Neural cell (in vitro differentiated cells): ENCODE data around the gene REPS2. TPM values are rescaled to one million over a fixed set of nuclear protein-coding genes. Genes with fewer than 3 reads are reported as not detected.

Experiments
- H2AFZ ChIP-seq: fragments of 200-600, 300-800 bp; sonication (generic), shearing (Covaris generic); 2 replicates; pipeline ENCODE4 v1.6.0; 2014; ENCODE audit warnings: low read depth, mild to moderate bottlenecking, antibody characterized with exemption, low read length, moderate library complexity
- H3F3A ChIP-seq: fragments of 200-600 bp; shearing (Covaris generic); 2 replicates; pipeline ENCODE4 v1.6.1; 2016; ENCODE audit warnings: mild to moderate bottlenecking, moderate library complexity, mixed read lengths, antibody characterized with exemption, low read length; ENCODE audit not compliant: insufficient read depth, poor library complexity, severe bottlenecking
- H3K27ac ChIP-seq: fragments of 200-600, 300-800 bp; sonication (generic), shearing (Covaris generic); 2 replicates; pipeline ENCODE4 v1.5.1; 2014; ENCODE audit warnings: mild to moderate bottlenecking, low read length, moderate library complexity
- H3K27me3 ChIP-seq: fragments of 300-800, 200-600 bp; sonication (generic), shearing (Covaris generic); 2 replicates; pipeline ENCODE4 v1.6.0; 2014; ENCODE audit warnings: mild to moderate bottlenecking, low read depth, low read length, moderate library complexity; ENCODE audit not compliant: insufficient read depth
- H3K36me3 ChIP-seq: fragments of 300-800, 200-600 bp; sonication (generic), shearing (Covaris generic); 2 replicates; pipeline ENCODE4 v1.5.1; 2014; ENCODE audit warnings: mild to moderate bottlenecking, antibody characterized with exemption, low read length, moderate library complexity; ENCODE audit not compliant: insufficient read depth
- H3K4me2 ChIP-seq: fragments of 300-800, 200-600 bp; sonication (generic), shearing (Covaris generic); 2 replicates; pipeline ENCODE4 v1.6.0; 2014; ENCODE audit warnings: mild to moderate bottlenecking, low read length
- H3K4me3 ChIP-seq: fragments of 300-800, 200-600 bp; sonication (generic), shearing (Covaris generic); 2 replicates; pipeline ENCODE4 v1.5.1; 2014; ENCODE audit warnings: mild to moderate bottlenecking, low read length, moderate library complexity
- H3K79me2 ChIP-seq: fragments of 200-600 bp; shearing (Covaris generic); replicated peaks from 2 replicates; pipeline ENCODE4 v1.6.0; 2014; ENCODE audit warnings: mild to moderate bottlenecking, low read length, moderate library complexity; ENCODE audit not compliant: insufficient read depth
- H3K9ac ChIP-seq: fragments of 300-800, 200-600 bp; sonication (generic), shearing (Covaris generic); 2 replicates; pipeline ENCODE4 v1.6.1; 2016; ENCODE audit warnings: mild to moderate bottlenecking, low read length, mixed read lengths
- H3K9me2 ChIP-seq: fragments of 200-600 bp; shearing (Covaris generic); 2 replicates; pipeline ENCODE4 v1.6.1; 2016; ENCODE audit warnings: mild to moderate bottlenecking, low read length, mixed read lengths; ENCODE audit not compliant: insufficient read depth
- H3K9me3 ChIP-seq: fragments of 200-600, 300-800 bp; sonication (generic), shearing (Covaris generic); 2 replicates; pipeline ENCODE4 v1.6.1; 2016; ENCODE audit warnings: mild to moderate bottlenecking, mixed run types, low read length, moderate library complexity, mixed read lengths
- H4K20me1 ChIP-seq: fragments of 200-600 bp; shearing (Covaris generic); 2 replicates; pipeline ENCODE4 v1.6.1; 2016; ENCODE audit warnings: mild to moderate bottlenecking, mixed run types; ENCODE audit not compliant: insufficient read depth
- CTCF ChIP-seq: fragments of 450-650 bp; IDR thresholded peaks from 2 replicates; pipeline ENCODE4 v1.5.1; 2014; ENCODE audit warnings: antibody characterized with exemption, mild to moderate bottlenecking, moderate library complexity; ENCODE audit not compliant: poor library complexity, severe bottlenecking
- EP300 ChIP-seq: fragments of 450-650 bp; conservative IDR thresholded peaks from 2 replicates; pipeline ENCODE4 v1.6.1; 2014; ENCODE audit warnings: antibody characterized with exemption, mild to moderate bottlenecking, moderate library complexity; ENCODE audit not compliant: poor library complexity, severe bottlenecking
- EZH2 ChIP-seq: fragments of 200-600, 300-800 bp; shearing (Covaris generic), sonication (generic); IDR thresholded peaks from 2 replicates; pipeline ENCODE4 v1.6.1; 2014; ENCODE audit warnings: antibody characterized with exemption, low read length, borderline replicate concordance, mild to moderate bottlenecking; ENCODE audit not compliant: insufficient read depth, poor library complexity, severe bottlenecking
- MXI1 ChIP-seq: fragments of 450-650 bp; conservative IDR thresholded peaks from 2 replicates; pipeline ENCODE4 v1.6.1; 2014; ENCODE audit warnings: antibody characterized with exemption, mild to moderate bottlenecking; ENCODE audit not compliant: poor library complexity, severe bottlenecking
- POLR2AphosphoS5 ChIP-seq: IDR thresholded peaks from 2 replicates; pipeline ENCODE4 v1.6.1; 2012
- RAD21 ChIP-seq: fragments of 450-650 bp; conservative IDR thresholded peaks from 2 replicates; pipeline ENCODE4 v1.6.1; 2014; ENCODE audit warnings: antibody characterized with exemption, mild to moderate bottlenecking, moderate library complexity
- SMC3 ChIP-seq: fragments of 450-650 bp; conservative IDR thresholded peaks from 2 replicates; pipeline ENCODE4 v1.6.1; 2014; ENCODE audit warnings: antibody characterized with exemption, mild to moderate bottlenecking, moderate library complexity; ENCODE audit not compliant: poor library complexity
- TAF1 ChIP-seq: IDR thresholded peaks from 2 replicates; pipeline ENCODE4 v1.6.1; 2012; ENCODE audit warnings: low read depth
- polyA plus RNA-seq: library from polyadenylated mRNA; depleted of rRNA; stranded (reverse); fragments of >200 nt; gene quantifications from 2 replicates; pipeline ENCODE4 v1.2.3, GENCODE V29; 2014
- TF ChIP-seq, protein P1 (sequence below): IDR thresholded peaks from 2 replicates; pipeline ENCODE4 v1.6.1; 2012; ENCODE audit warnings: borderline replicate concordance

The REPS2 gene
- polyA plus RNA-seq, 1 donor from 2014 or later = 15.1 TPM

- Histone ChIP-seq H4K20me1 (no peaks in the 10 kb centered on the region), H3K36me3 (no peaks in the 10 kb centered on the region), H3K9me3 (no peaks in the 10 kb centered on the region), H3K27ac (no peak overlapping the region), H3K27me3 (no peaks in the 10 kb centered on the region), H3F3A (no peaks in the 10 kb centered on the region), H3K4me2 (no peak overlapping the region), H3K79me2 (no peaks in the 10 kb centered on the region), H3K4me3 (no peak overlapping the region), H3K9me2 (no peaks in the 10 kb centered on the region), H2AFZ (no peak overlapping the region), H3K9ac (no peak overlapping the region)
- TF ChIP-seq POLR2AphosphoS5 = no peak
- no peak for TF ChIP-seq RAD21
Measured at GRCh38 chrX:16975233-16975632, 28.8 kb downstream of the REPS2 start.

DNA sequence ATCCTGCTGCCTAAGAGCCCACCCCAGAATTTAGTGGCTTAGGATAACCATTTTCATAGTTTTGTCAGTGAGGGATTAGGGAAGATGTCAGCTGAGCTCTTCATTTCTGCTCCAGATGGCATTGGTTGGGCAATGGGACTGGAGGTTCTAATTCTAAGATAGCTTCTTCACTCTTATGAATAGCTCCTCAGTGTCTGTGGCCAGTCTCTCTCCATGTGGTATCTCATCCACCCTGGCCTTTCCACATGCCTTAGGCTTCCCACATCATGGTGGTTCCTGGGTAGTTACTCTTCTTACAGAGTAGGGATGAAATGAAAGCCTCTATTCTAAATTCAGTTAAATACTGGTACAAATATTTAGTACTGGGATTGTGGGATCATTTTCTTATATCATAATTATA lies 31.3 kb downstream of the REPS2 start:
- no peaks in the 10 kb centered on the region for H3K36me3 ChIP-seq
- no peaks in the 10 kb centered on the region for H3K79me2 ChIP-seq
- H3F3A ChIP-seq = no peaks in the 10 kb centered on the region
- H3K4me3 ChIP-seq = no peak overlapping the region
- no peaks in the 10 kb centered on the region for H3K9me3 ChIP-seq
- H3K9ac ChIP-seq = no peak overlapping the region
- no peak overlapping the region for H3K4me2 ChIP-seq
- H3K27me3 ChIP-seq = no peaks in the 10 kb centered on the region
- no peak overlapping the region for H2AFZ ChIP-seq
- TF ChIP-seq POLR2AphosphoS5 (no peak), RAD21 (no peak), EZH2 (no peak), CTCF (no peak), TAF1 (no peak), MXI1 (no peak), SMC3 (no peak), EP300 (no peak)
- TF ChIP-seq, protein P1, sequence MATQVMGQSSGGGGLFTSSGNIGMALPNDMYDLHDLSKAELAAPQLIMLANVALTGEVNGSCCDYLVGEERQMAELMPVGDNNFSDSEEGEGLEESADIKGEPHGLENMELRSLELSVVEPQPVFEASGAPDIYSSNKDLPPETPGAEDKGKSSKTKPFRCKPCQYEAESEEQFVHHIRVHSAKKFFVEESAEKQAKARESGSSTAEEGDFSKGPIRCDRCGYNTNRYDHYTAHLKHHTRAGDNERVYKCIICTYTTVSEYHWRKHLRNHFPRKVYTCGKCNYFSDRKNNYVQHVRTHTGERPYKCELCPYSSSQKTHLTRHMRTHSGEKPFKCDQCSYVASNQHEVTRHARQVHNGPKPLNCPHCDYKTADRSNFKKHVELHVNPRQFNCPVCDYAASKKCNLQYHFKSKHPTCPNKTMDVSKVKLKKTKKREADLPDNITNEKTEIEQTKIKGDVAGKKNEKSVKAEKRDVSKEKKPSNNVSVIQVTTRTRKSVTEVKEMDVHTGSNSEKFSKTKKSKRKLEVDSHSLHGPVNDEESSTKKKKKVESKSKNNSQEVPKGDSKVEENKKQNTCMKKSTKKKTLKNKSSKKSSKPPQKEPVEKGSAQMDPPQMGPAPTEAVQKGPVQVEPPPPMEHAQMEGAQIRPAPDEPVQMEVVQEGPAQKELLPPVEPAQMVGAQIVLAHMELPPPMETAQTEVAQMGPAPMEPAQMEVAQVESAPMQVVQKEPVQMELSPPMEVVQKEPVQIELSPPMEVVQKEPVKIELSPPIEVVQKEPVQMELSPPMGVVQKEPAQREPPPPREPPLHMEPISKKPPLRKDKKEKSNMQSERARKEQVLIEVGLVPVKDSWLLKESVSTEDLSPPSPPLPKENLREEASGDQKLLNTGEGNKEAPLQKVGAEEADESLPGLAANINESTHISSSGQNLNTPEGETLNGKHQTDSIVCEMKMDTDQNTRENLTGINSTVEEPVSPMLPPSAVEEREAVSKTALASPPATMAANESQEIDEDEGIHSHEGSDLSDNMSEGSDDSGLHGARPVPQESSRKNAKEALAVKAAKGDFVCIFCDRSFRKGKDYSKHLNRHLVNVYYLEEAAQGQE = no peak
- no peaks in the 10 kb centered on the region for H4K20me1 ChIP-seq
- H3K9me2 ChIP-seq = no peaks in the 10 kb centered on the region
- no peak overlapping the region for H3K27ac ChIP-seq
